Neural cell (in vitro differentiated cells): ENCODE data around the gene AWAT2. TPM values are rescaled to one million over a fixed set of nuclear protein-coding genes. Genes with fewer than 3 reads are reported as not detected.

ENCODE experiments used
- H2AFZ ChIP-seq: fragments of 200-600, 300-800 bp; sonication (generic), shearing (Covaris generic); 2 replicates; pipeline ENCODE4 v1.6.0; 2014; ENCODE audit warnings: low read depth, mild to moderate bottlenecking, antibody characterized with exemption, low read length, moderate library complexity
- H3F3A ChIP-seq: fragments of 200-600 bp; shearing (Covaris generic); 2 replicates; pipeline ENCODE4 v1.6.1; 2016; ENCODE audit warnings: mild to moderate bottlenecking, moderate library complexity, mixed read lengths, antibody characterized with exemption, low read length; ENCODE audit not compliant: insufficient read depth, poor library complexity, severe bottlenecking
- H3K27ac ChIP-seq: fragments of 200-600, 300-800 bp; sonication (generic), shearing (Covaris generic); 2 replicates; pipeline ENCODE4 v1.5.1; 2014; ENCODE audit warnings: mild to moderate bottlenecking, low read length, moderate library complexity
- H3K27me3 ChIP-seq: fragments of 300-800, 200-600 bp; sonication (generic), shearing (Covaris generic); 2 replicates; pipeline ENCODE4 v1.6.0; 2014; ENCODE audit warnings: mild to moderate bottlenecking, low read depth, low read length, moderate library complexity; ENCODE audit not compliant: insufficient read depth
- H3K36me3 ChIP-seq: fragments of 300-800, 200-600 bp; sonication (generic), shearing (Covaris generic); 2 replicates; pipeline ENCODE4 v1.5.1; 2014; ENCODE audit warnings: mild to moderate bottlenecking, antibody characterized with exemption, low read length, moderate library complexity; ENCODE audit not compliant: insufficient read depth
- H3K4me2 ChIP-seq: fragments of 300-800, 200-600 bp; sonication (generic), shearing (Covaris generic); 2 replicates; pipeline ENCODE4 v1.6.0; 2014; ENCODE audit warnings: mild to moderate bottlenecking, low read length
- H3K4me3 ChIP-seq: fragments of 300-800, 200-600 bp; sonication (generic), shearing (Covaris generic); 2 replicates; pipeline ENCODE4 v1.5.1; 2014; ENCODE audit warnings: mild to moderate bottlenecking, low read length, moderate library complexity
- H3K79me2 ChIP-seq: fragments of 200-600 bp; shearing (Covaris generic); replicated peaks from 2 replicates; pipeline ENCODE4 v1.6.0; 2014; ENCODE audit warnings: mild to moderate bottlenecking, low read length, moderate library complexity; ENCODE audit not compliant: insufficient read depth
- H3K9ac ChIP-seq: fragments of 300-800, 200-600 bp; sonication (generic), shearing (Covaris generic); 2 replicates; pipeline ENCODE4 v1.6.1; 2016; ENCODE audit warnings: mild to moderate bottlenecking, low read length, mixed read lengths
- H3K9me2 ChIP-seq: fragments of 200-600 bp; shearing (Covaris generic); 2 replicates; pipeline ENCODE4 v1.6.1; 2016; ENCODE audit warnings: mild to moderate bottlenecking, low read length, mixed read lengths; ENCODE audit not compliant: insufficient read depth
- H3K9me3 ChIP-seq: fragments of 200-600, 300-800 bp; sonication (generic), shearing (Covaris generic); 2 replicates; pipeline ENCODE4 v1.6.1; 2016; ENCODE audit warnings: mild to moderate bottlenecking, mixed run types, low read length, moderate library complexity, mixed read lengths
- H4K20me1 ChIP-seq: fragments of 200-600 bp; shearing (Covaris generic); 2 replicates; pipeline ENCODE4 v1.6.1; 2016; ENCODE audit warnings: mild to moderate bottlenecking, mixed run types; ENCODE audit not compliant: insufficient read depth
- EP300 ChIP-seq: fragments of 450-650 bp; conservative IDR thresholded peaks from 2 replicates; pipeline ENCODE4 v1.6.1; 2014; ENCODE audit warnings: antibody characterized with exemption, mild to moderate bottlenecking, moderate library complexity; ENCODE audit not compliant: poor library complexity, severe bottlenecking
- EZH2 ChIP-seq: fragments of 200-600, 300-800 bp; shearing (Covaris generic), sonication (generic); IDR thresholded peaks from 2 replicates; pipeline ENCODE4 v1.6.1; 2014; ENCODE audit warnings: antibody characterized with exemption, low read length, borderline replicate concordance, mild to moderate bottlenecking; ENCODE audit not compliant: insufficient read depth, poor library complexity, severe bottlenecking
- MXI1 ChIP-seq: fragments of 450-650 bp; conservative IDR thresholded peaks from 2 replicates; pipeline ENCODE4 v1.6.1; 2014; ENCODE audit warnings: antibody characterized with exemption, mild to moderate bottlenecking; ENCODE audit not compliant: poor library complexity, severe bottlenecking
- POLR2AphosphoS5 ChIP-seq: IDR thresholded peaks from 2 replicates; pipeline ENCODE4 v1.6.1; 2012
- RAD21 ChIP-seq: fragments of 450-650 bp; conservative IDR thresholded peaks from 2 replicates; pipeline ENCODE4 v1.6.1; 2014; ENCODE audit warnings: antibody characterized with exemption, mild to moderate bottlenecking, moderate library complexity
- SMC3 ChIP-seq: fragments of 450-650 bp; conservative IDR thresholded peaks from 2 replicates; pipeline ENCODE4 v1.6.1; 2014; ENCODE audit warnings: antibody characterized with exemption, mild to moderate bottlenecking, moderate library complexity; ENCODE audit not compliant: poor library complexity
- TAF1 ChIP-seq: IDR thresholded peaks from 2 replicates; pipeline ENCODE4 v1.6.1; 2012; ENCODE audit warnings: low read depth
- polyA plus RNA-seq: library from polyadenylated mRNA; depleted of rRNA; stranded (reverse); fragments of >200 nt; gene quantifications from 2 replicates; pipeline ENCODE4 v1.2.3, GENCODE V29; 2014
- TF ChIP-seq, protein P1 (sequence below): fragments of 450-650 bp; IDR thresholded peaks from 2 replicates; pipeline ENCODE4 v1.5.1; 2014; ENCODE audit warnings: antibody characterized with exemption, mild to moderate bottlenecking, moderate library complexity; ENCODE audit not compliant: poor library complexity, severe bottlenecking
- TF ChIP-seq, protein P2 (sequence below): IDR thresholded peaks from 2 replicates; pipeline ENCODE4 v1.6.1; 2012; ENCODE audit warnings: borderline replicate concordance

Gene AWAT2
- polyA plus RNA-seq, 1 donor from 2014 or later = not detected

GRCh38 chrX:70084592-70085240 is 35.0 kb upstream of the AWAT2 start:
- H3K4me3 ChIP-seq = no peak overlapping the region
- TF ChIP-seq MXI1 = no peak
- TF ChIP-seq TAF1 = no peak
- no peak for TF ChIP-seq RAD21
- TF ChIP-seq EP300 = no peak
- no peak for TF ChIP-seq EZH2
- TF ChIP-seq, protein P1, sequence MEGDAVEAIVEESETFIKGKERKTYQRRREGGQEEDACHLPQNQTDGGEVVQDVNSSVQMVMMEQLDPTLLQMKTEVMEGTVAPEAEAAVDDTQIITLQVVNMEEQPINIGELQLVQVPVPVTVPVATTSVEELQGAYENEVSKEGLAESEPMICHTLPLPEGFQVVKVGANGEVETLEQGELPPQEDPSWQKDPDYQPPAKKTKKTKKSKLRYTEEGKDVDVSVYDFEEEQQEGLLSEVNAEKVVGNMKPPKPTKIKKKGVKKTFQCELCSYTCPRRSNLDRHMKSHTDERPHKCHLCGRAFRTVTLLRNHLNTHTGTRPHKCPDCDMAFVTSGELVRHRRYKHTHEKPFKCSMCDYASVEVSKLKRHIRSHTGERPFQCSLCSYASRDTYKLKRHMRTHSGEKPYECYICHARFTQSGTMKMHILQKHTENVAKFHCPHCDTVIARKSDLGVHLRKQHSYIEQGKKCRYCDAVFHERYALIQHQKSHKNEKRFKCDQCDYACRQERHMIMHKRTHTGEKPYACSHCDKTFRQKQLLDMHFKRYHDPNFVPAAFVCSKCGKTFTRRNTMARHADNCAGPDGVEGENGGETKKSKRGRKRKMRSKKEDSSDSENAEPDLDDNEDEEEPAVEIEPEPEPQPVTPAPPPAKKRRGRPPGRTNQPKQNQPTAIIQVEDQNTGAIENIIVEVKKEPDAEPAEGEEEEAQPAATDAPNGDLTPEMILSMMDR = no peak
- TF ChIP-seq POLR2AphosphoS5 = no peak
- TF ChIP-seq, protein P2, sequence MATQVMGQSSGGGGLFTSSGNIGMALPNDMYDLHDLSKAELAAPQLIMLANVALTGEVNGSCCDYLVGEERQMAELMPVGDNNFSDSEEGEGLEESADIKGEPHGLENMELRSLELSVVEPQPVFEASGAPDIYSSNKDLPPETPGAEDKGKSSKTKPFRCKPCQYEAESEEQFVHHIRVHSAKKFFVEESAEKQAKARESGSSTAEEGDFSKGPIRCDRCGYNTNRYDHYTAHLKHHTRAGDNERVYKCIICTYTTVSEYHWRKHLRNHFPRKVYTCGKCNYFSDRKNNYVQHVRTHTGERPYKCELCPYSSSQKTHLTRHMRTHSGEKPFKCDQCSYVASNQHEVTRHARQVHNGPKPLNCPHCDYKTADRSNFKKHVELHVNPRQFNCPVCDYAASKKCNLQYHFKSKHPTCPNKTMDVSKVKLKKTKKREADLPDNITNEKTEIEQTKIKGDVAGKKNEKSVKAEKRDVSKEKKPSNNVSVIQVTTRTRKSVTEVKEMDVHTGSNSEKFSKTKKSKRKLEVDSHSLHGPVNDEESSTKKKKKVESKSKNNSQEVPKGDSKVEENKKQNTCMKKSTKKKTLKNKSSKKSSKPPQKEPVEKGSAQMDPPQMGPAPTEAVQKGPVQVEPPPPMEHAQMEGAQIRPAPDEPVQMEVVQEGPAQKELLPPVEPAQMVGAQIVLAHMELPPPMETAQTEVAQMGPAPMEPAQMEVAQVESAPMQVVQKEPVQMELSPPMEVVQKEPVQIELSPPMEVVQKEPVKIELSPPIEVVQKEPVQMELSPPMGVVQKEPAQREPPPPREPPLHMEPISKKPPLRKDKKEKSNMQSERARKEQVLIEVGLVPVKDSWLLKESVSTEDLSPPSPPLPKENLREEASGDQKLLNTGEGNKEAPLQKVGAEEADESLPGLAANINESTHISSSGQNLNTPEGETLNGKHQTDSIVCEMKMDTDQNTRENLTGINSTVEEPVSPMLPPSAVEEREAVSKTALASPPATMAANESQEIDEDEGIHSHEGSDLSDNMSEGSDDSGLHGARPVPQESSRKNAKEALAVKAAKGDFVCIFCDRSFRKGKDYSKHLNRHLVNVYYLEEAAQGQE = no peak
- TF ChIP-seq SMC3 = no peak
- H3K4me2 ChIP-seq = no peak overlapping the region
- H3K9me3 ChIP-seq = no peaks in the 10 kb centered on the region
- no peaks in the 10 kb centered on the region for H3K36me3 ChIP-seq
- no peaks in the 10 kb centered on the region for H3F3A ChIP-seq
- H3K9me2 ChIP-seq = no peaks in the 10 kb centered on the region
- no peaks in the 10 kb centered on the region for H3K27me3 ChIP-seq
- H4K20me1 ChIP-seq = no peaks in the 10 kb centered on the region
- no peak overlapping the region for H3K27ac ChIP-seq
- no peaks in the 10 kb centered on the region for H3K79me2 ChIP-seq
- no peak overlapping the region for H2AFZ ChIP-seq
- H3K9ac ChIP-seq = no peak overlapping the region

- H3K27ac ChIP-seq = no peak overlapping the region
- H2AFZ ChIP-seq = no peak overlapping the region
- H3K4me2 ChIP-seq = no peak overlapping the region
- no peaks in the 10 kb centered on the region for H3F3A ChIP-seq
- H3K79me2 ChIP-seq = no peaks in the 10 kb centered on the region
- H3K4me3 ChIP-seq = no peak overlapping the region
- no peaks in the 10 kb centered on the region for H3K27me3 ChIP-seq
- no peak for TF ChIP-seq EZH2
- TF ChIP-seq TAF1 = no peak
- TF ChIP-seq, protein P1 = no peak
- TF ChIP-seq EP300 = no peak
- TF ChIP-seq RAD21 = no peak
- no peak for TF ChIP-seq POLR2AphosphoS5
- TF ChIP-seq MXI1 = no peak
- TF ChIP-seq SMC3 = no peak
- TF ChIP-seq, protein P2 = no peak
- no peaks in the 10 kb centered on the region for H3K9me2 ChIP-seq
- H3K9me3 ChIP-seq = no peaks in the 10 kb centered on the region
- no peaks in the 10 kb centered on the region for H3K36me3 ChIP-seq
- no peaks in the 10 kb centered on the region for H4K20me1 ChIP-seq
- H3K9ac ChIP-seq = no peak overlapping the region
These were observed 33.0 kb upstream of the AWAT2 start for GRCh38 chrX:70082723-70083122.
